NCI-H526 treated with DMSO at 0.1 percent for 48 hours (cell line): ENCODE measurements around the gene FILIP1.

ENCODE experiments used
- DNase-seq: peaks from one replicate; lab custom pipeline; 2025; lab: John Stamatoyannopoulos, UW

The FILIP1 gene

GRCh38 chr6:75268121-75268987 is 225.2 kb downstream of the FILIP1 start:
- DNase-seq = no peak

DNA sequence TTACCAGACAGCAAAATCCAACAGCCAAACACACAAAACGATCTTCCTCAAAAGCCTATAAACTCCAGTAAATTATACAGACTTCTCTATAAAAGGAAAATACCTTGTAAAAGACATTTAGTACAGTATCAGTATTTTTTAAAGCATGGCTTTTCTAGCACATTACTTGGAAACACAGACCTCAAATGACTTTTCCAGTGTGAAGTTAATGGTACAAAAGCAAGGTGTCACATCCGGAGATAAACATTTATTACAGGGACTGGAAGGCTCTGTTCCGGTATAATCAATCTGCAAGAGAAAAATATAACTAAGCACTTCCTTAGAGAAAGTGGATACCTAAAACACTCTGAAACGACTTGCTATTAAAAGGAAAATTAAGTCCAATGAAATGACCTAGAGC is 226.1 kb downstream of the FILIP1 start:
- DNase-seq = no peak

- peak; percentile 42 for DNase-seq
Observed at GRCh38 chr6:75266716-75267291, 226.8 kb downstream of the FILIP1 start.

- no peak for DNase-seq
Observed at GRCh38 chr6:75263401-75263750, 230.2 kb downstream of the FILIP1 start.

DNA sequence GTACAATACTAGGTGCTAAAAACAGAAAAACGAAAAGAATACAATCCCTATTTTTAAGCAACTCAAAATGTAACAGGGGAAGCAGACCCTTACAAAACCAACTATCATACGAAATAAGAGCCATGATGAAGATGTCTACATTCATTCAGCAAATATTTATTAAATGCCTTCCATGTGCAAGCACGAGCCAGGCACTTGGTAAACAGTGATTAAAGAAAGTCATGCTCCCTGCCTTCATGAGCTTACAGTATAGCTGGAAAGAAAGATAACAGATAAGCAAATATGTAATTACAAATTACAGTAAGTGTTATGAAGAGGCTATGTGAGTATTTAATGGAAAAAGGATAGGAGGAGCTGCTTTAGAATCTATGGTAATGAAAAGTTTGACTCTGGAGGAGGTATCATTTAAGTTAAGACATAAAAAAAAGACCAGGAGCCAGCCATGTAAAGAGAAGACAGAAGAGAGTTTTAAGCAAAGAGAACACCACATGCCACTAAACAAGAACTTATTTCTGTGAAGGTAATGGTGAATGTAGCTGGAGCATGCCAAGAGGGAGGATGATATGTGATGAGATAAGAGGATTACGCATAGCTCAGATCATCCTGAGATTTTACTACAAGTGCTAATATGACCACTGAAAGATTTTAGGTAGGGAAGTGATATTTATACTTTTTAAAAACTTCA is 230.7 kb downstream of the FILIP1 start:
- DNase-seq = no peak

- DNase-seq = no peak
Observed at GRCh38 chr6:75261299-75261698, 232.3 kb downstream of the FILIP1 start.

- no peak for DNase-seq
Observed at GRCh38 chr6:75257343-75258087, 236.1 kb downstream of the FILIP1 start.

DNA sequence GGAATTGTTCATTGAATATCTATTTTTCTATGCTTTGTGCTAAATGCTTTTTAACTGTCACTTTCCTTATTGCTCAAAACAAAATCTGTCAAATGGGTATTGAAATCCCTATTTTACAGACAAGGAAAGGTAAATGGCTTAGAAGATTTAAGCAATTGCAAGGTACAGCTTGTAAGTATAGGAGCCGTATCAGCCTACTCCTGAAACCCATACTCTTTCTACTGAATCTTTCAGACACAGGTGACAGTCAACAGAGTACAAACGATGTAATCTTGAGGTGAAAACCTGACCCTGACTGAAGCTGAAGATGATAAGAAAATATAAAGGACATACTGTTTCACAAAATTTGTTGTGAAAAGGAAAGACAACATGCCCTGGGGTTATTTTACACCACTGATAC is 243.0 kb downstream of the FILIP1 start:
- no peak for DNase-seq

- no peak for DNase-seq
Observed at GRCh38 chr6:75249837-75250236, 243.8 kb downstream of the FILIP1 start.

DNA sequence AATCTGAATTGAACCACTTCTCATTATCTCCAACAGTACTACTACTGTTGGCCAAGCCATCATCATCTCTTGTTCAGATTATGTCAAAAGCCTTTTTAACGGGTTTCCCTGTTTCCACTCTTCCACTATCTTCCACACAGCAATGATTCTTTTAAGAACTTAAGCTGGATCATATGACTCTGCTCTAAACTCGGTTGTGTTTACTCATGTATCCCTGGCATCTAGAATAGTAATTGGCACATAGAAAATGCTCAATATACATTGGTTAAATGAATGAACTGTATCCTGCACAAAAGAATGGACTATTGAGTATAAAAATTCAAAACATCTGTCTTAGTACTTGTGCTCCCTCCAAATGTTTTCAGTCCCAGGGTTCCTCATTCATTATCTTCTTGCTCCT is 247.2 kb downstream of the FILIP1 start:
- DNase-seq = no peak

- DNase-seq = no peak
Observed at GRCh38 chr6:75244063-75244584, 249.5 kb downstream of the FILIP1 start.

DNA sequence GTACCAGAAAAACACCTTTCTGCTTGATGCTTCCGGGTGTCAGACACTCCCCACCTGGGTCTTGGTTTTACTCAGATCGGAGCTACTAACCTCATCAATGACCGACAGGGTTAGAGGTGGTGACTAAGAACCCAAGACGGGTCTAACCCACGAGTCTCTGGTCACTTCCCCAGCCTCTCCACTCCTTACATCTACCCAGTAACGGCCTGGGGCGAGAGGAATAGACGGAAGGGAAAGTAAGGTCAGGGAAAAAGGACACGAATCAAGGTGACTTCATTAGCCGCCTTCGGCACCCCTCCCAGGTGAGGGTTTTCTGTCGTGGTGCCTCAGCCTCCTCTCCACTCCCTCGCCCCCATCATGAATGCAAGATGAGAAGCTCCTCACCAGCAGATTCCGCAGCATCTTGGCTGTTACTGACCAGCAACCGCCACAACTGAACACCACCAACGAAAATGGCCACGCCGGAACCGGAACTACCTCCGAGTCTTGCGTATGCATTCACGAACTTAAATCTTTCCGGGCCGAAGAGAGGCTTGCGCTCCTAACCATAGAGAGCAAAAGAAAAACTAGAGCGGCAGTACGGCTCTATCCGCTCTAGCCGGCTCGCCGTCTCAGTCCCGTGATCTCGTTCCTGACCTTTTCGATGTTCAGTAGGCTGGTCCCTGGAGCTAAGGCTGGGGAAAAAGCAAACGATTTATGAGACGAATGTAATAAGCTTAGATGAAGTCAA is 250.1 kb downstream of the FILIP1 start, which contains the start of gene COX7A2:
TSS of gene COX7A2 (minus strand) at position 469 of the 730 bp plus-strand sequence. CDS start at position 402, 67 bp downstream.
- DNase-seq = peak; percentile 98
